ENCODE results near the gene NFATC4.

DNA sequence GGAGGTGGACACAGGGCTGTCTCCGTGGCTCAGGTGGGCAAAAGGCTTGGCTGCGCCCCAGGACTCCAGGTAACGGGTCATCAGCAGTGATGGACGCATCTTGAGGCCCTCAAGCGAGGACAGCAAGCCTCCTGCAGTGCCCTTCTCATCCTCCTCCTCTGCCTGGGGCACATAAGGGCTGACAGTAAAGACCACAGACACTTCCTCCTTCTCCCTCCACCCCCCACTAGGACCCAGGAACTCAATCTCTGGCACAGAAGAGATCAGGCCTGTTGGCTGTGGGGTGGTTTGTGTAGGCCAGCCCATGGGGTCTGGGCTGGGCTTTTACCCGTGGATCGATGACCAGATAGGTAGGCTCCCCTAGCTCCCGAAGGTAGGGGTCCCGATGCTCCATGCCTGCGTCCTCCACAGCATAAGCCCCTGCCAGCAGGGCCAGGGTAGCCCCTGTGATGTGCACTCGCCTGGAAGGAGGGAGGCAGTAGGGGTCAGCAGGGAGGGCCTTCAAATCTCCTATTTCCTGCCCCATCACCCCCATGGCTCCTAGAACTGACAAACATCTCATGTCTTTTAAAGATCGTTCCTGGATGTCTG, 38.8 kb upstream of the NFATC4 start:
- no peak for TF ChIP-seq POLR2AphosphoS5 (IDR thresholded peaks at IDR 0.05; ENCODE audit: borderline replicate concordance, low read depth, low read length)
- TF ChIP-seq EZH2 (IDR thresholded peaks at IDR 0.05), result no peak

Measured in SK-N-MC (cell line).